Uterus (tissue), 4 donors: ENCODE data around the gene NACC1. TPM values are rescaled to one million over a fixed set of nuclear protein-coding genes. Genes with fewer than 3 reads are reported as not detected.
A peak's percentile ranks its signal among the peaks of the same experiment; 100 is the strongest.

Source experiments
- DNase-seq, 2 donors: peaks; one replicate each; pipeline ENCODE4 v3.0.0-alpha.2; 2019 to 2020
- H3K27ac ChIP-seq, 2 donors: fragments of 200-600 bp; sonication (generic); 1 replicate in 1 of 2; 2 replicates in 1 of 2; pipeline ENCODE4 v1.5.1; 2016 to 2018
- H3K27me3 ChIP-seq, 2 donors: fragments of 200-600 bp; sonication (generic); one replicate each; pipeline ENCODE4 v1.5.1; 2018 to 2019; ENCODE audit warnings: control low read depth in 1 of 2
- H3K36me3 ChIP-seq, 2 donors: fragments of 200-600 bp; sonication (generic); one replicate each; pipeline ENCODE4 v1.5.1; 2019; ENCODE audit warnings: control low read depth in 1 of 2
- H3K4me1 ChIP-seq, 2 donors: fragments of 200-600 bp; sonication (generic); one replicate each; pipeline ENCODE4 v1.5.1; 2018 to 2019; ENCODE audit warnings: control low read depth in 1 of 2
- H3K4me3 ChIP-seq, 2 donors: fragments of 200-600 bp; sonication (generic); 1 replicate in 1 of 2; 2 replicates in 1 of 2; pipeline ENCODE4 v1.5.1; 2018 to 2019; ENCODE audit warnings: mild to moderate bottlenecking in 1 of 2
- H3K9me3 ChIP-seq, 2 donors: fragments of 200-600 bp; sonication (generic); one replicate each; pipeline ENCODE4 v1.5.1; 2019; ENCODE audit warnings: control low read depth in 1 of 2
- CTCF ChIP-seq, 4 experiments: fragments of 200-600 bp in 2 of 4; fragments of 450-650 bp in 2 of 4; sonication (generic) in 2 of 4; IDR thresholded peaks; one replicate each; pipeline ENCODE4 v1.5.1; 2016 to 2019; ENCODE audit warnings: antibody characterized with exemption in 4 of 4, mild to moderate bottlenecking in 2 of 4, moderate library complexity in 1 of 4
- POLR2A ChIP-seq, 2 donors: fragments of 450-650 bp; IDR thresholded peaks; one replicate each; pipeline ENCODE4 v1.6.1; 2016; ENCODE audit warnings: antibody characterized with exemption in 2 of 2, mild to moderate bottlenecking in 1 of 2, moderate library complexity in 1 of 2
- intact Hi-C: fragments of 100-400 bp; cut with DNase I; formaldehyde crosslinking; loops from one replicate; pipeline ENCODE4 v1.15.1; 2023; ENCODE audit warnings: low total_unique reads
- total RNA-seq, 4 donors: library from RNA; depleted of rRNA in 3 of 4; stranded (reverse); fragments of >200 nt in 3 of 4; gene quantifications; one replicate each; pipeline versions ENCODE4 v1.1.0 to v1.2.4, GENCODE V29; 2014 to 2023
- donor health status: DM: yes; HTN: yes; CAD: no.

NACC1 gene
- total RNA-seq, 4 donors from 2014 or later, result 13.4 to 28.1 (median 15.8) TPM

GRCh38 chr19:13097033-13097462 lies 21.0 kb upstream of the NACC1 start:
- peak in 1 of 2 donors; percentile 40 for DNase-seq
- H3K9me3 ChIP-seq, result no peaks in the 10 kb centered on the region
- H3K4me3 ChIP-seq, result peak overlapping the region in 1 of 2 donors; percentile 40
- H3K27me3 ChIP-seq, result no peaks in the 10 kb centered on the region
- H3K36me3 ChIP-seq, result no peaks in the 10 kb centered on the region
- TF ChIP-seq POLR2A (IDR thresholded peaks at IDR 0.05), result no peak
- TF ChIP-seq CTCF (IDR thresholded peaks at IDR 0.05), result no peak
- peaks cover 11 to 44% of the 10 kb centered on the region in 2 donors for H3K4me1 ChIP-seq
- intact Hi-C loops, result no loop called here
- peak overlapping the region; percentile 87 to 93 for H3K27ac ChIP-seq

DNA sequence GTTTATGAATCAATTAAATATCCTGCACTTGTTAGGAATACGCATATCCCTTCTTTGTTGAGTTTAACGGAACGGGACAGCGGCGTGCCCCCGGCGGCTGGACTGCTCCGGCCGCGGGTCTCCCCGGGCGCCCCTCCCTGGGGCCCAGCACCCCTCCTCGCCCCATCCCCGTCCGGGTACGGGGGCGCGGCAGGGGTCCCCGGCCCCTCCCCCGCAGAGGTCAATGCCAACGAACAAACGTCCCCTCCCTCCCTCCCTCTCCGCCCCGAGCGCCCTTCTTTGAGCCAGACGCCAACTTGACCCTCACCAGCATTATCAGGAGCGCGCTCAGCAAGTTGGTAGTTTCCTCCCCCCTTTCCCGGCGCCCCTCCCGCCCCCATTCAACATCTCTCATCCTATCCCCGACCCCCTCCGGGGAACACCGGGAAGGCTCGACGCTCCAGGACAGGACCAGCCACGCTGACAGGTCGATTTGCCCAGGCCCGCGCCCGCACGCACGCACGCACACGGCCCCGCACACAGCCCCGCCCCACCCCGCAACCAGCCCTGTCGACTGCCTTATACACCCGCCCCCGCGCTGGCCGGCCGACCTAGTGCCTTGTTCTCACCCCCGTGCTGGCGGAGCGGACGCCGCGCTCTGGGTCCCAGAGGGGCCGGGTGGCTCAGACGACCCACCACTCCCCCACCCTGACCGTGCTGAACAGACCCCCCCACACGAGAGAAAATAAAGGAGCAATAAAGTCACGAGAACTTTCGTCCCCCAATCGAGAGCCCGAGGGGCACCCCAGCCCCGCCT lies 20.4 kb upstream of the NACC1 start:
- intact Hi-C loops, result no loop called here
- no peaks in the 10 kb centered on the region for H3K36me3 ChIP-seq
- H3K9me3 ChIP-seq, result no peaks in the 10 kb centered on the region
- peak overlapping the region; percentile 36 to 40 for H3K4me3 ChIP-seq
- H3K27me3 ChIP-seq, result no peaks in the 10 kb centered on the region
- H3K4me1 ChIP-seq, result peaks cover 5 to 42% of the 10 kb centered on the region in 2 donors
- peak overlapping the region; percentile 87 to 93 for H3K27ac ChIP-seq
- DNase-seq, result peak; percentile 61 to 74
- TF ChIP-seq CTCF (IDR thresholded peaks at IDR 0.05) (no peak), POLR2A (IDR thresholded peaks at IDR 0.05) (no peak)

GRCh38 chr19:13098277-13099072 lies 19.6 kb upstream of the NACC1 start:
- intact Hi-C loops, result no loop called here
- peak; percentile 55 to 65 for DNase-seq
- Histone ChIP-seq H3K9me3 (no peaks in the 10 kb centered on the region), H3K27ac (peak overlapping the region; percentile 87 to 93), H3K4me3 (peak overlapping the region; percentile 36 to 40), H3K36me3 (no peaks in the 10 kb centered on the region), H3K27me3 (no peaks in the 10 kb centered on the region), H3K4me1 (peaks cover 5 to 37% of the 10 kb centered on the region in 2 donors)
- no peak for TF ChIP-seq POLR2A (IDR thresholded peaks at IDR 0.05)
- no peak for TF ChIP-seq CTCF (IDR thresholded peaks at IDR 0.05)

DNA sequence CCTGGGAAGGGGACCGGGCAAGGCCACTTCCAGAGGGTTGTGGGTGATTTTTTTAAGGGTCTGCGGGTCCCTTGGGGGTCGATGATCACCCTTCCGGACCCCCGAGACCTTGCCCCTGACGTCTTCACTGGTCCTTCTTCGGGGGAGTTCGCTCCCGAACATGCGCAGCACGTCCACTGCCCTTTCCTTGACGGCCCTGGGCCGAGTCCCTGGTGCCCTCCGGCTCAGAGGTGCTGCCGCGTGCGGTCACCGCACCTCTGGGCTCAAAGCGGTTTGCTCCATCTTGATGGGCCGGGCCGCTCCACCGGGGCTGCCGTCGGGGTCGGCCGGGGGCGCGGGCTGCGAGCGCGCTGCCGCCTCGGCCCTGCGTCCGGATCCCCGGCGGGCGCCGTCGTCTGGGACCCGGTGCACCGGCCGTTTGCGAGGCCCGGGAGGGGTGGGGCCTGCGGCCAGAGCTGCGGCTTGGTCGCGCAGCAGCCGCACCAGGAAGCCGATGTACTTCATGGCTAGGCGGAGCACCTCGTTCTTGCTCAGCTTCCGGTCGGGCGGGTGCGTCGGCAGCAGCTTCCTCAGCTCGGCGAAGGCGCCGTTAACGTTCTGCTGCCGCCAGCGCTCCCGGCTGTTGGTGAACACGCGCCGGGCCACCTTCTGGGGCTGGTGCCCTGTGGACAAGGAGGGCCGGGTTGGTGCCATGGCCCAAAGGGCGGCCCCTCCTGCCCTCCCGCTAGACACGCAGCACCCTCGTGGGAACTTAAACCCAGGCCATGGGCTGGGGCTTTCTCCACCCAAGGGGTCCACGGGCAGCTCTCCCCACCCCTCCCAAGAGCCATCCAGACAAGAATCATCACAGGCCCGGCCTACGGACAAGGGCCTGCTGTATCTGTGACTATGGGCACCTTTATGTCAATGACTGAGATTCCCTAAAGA lies 18.7 kb upstream of the NACC1 start:
- Histone ChIP-seq H3K36me3 (no peaks in the 10 kb centered on the region), H3K9me3 (no peaks in the 10 kb centered on the region), H3K27me3 (no peaks in the 10 kb centered on the region), H3K4me1 (peaks cover under 1 to 29% of the 10 kb centered on the region in 2 donors), H3K27ac (peak overlapping the region; percentile 87 to 93), H3K4me3 (peak overlapping the region; percentile 36 to 40)
- intact Hi-C loops, result no loop called here
- peak; percentile 70 to 77 for DNase-seq
- TF ChIP-seq CTCF (IDR thresholded peaks at IDR 0.05) (no peak), POLR2A (IDR thresholded peaks at IDR 0.05) (peak; percentile 25 to 35)
